ENCODE results near the gene MEGF6.

Gene MEGF6

GRCh38 chr1:3540876-3541275 is 70.4 kb downstream of the MEGF6 start:
- ATAC-seq, result no peak

GRCh38 chr1:3539707-3540425 is 71.4 kb downstream of the MEGF6 start:
- TF ChIP-seq PPARA (CRISPR knock-in tag; IDR thresholded peaks at IDR 0.05; ENCODE audit: borderline replicate concordance), result no peak
- TF ChIP-seq ZFP30 (CRISPR knock-in tag; IDR thresholded peaks at IDR 0.05), result no peak
- no peak for TF ChIP-seq TCF4 (CRISPR knock-in tag; IDR thresholded peaks at IDR 0.05; ENCODE audit: borderline replicate concordance)
- TF ChIP-seq OSR1 (CRISPR knock-in tag; IDR thresholded peaks at IDR 0.05), result no peak
- no peak for TF ChIP-seq SNAI2 (CRISPR knock-in tag; IDR thresholded peaks at IDR 0.05)
- TF ChIP-seq CREB5 (CRISPR knock-in tag; IDR thresholded peaks at IDR 0.05; ENCODE audit: low read depth), result no peak
- TF ChIP-seq ZFP3 (CRISPR knock-in tag; IDR thresholded peaks at IDR 0.05), result no peak
- TF ChIP-seq ZC3H10 (CRISPR knock-in tag; IDR thresholded peaks at IDR 0.05), result no peak
- no peak for ATAC-seq

More at GRCh38 chr1:3540876-3541275, 70.4 kb downstream of the MEGF6 start:
- TF ChIP-seq ZFP30 (CRISPR knock-in tag; IDR thresholded peaks at IDR 0.05), result no peak
- no peak for TF ChIP-seq OSR1 (CRISPR knock-in tag; IDR thresholded peaks at IDR 0.05)
- TF ChIP-seq CREB5 (CRISPR knock-in tag; IDR thresholded peaks at IDR 0.05; ENCODE audit: low read depth), result no peak
- no peak for TF ChIP-seq PPARA (CRISPR knock-in tag; IDR thresholded peaks at IDR 0.05; ENCODE audit: borderline replicate concordance)
- no peak for TF ChIP-seq CSDC2 (CRISPR knock-in tag; IDR thresholded peaks at IDR 0.05)
- TF ChIP-seq RARB (CRISPR knock-in tag; IDR thresholded peaks at IDR 0.05), result no peak
- no peak for TF ChIP-seq ZC3H10 (CRISPR knock-in tag; IDR thresholded peaks at IDR 0.05)
- no peak for TF ChIP-seq ARNTL (CRISPR knock-in tag; IDR thresholded peaks at IDR 0.05; ENCODE audit: borderline replicate concordance, low read depth)
- TF ChIP-seq CSRNP3 (CRISPR knock-in tag; IDR thresholded peaks at IDR 0.05), result no peak
- TF ChIP-seq PATZ1 (CRISPR knock-in tag; IDR thresholded peaks at IDR 0.05; ENCODE audit: borderline replicate concordance), result no peak
- TF ChIP-seq GLIS3 (CRISPR knock-in tag; IDR thresholded peaks at IDR 0.05), result no peak
- TF ChIP-seq POU6F1 (CRISPR knock-in tag; IDR thresholded peaks at IDR 0.05; ENCODE audit: borderline replicate concordance, low read depth), result no peak
- TF ChIP-seq TCF4 (CRISPR knock-in tag; IDR thresholded peaks at IDR 0.05; ENCODE audit: borderline replicate concordance), result no peak
- TF ChIP-seq BACH2 (CRISPR knock-in tag; IDR thresholded peaks at IDR 0.05; ENCODE audit: borderline replicate concordance), result no peak
- TF ChIP-seq ESRRG (CRISPR knock-in tag; IDR thresholded peaks at IDR 0.05), result no peak
- TF ChIP-seq ZFP3 (CRISPR knock-in tag; IDR thresholded peaks at IDR 0.05), result no peak
- TF ChIP-seq ISL1 (CRISPR knock-in tag; IDR thresholded peaks at IDR 0.05), result no peak
- no peak for TF ChIP-seq ZNF565 (CRISPR knock-in tag; conservative IDR thresholded peaks at IDR 0.05; ENCODE audit: low read depth)
- TF ChIP-seq TOX (CRISPR knock-in tag; IDR thresholded peaks at IDR 0.05; ENCODE audit: borderline replicate concordance), result no peak

GRCh38 chr1:3537359-3537758 is 73.9 kb downstream of the MEGF6 start:
- TF ChIP-seq ZFP30 (CRISPR knock-in tag; IDR thresholded peaks at IDR 0.05) (no peak), ZNF8 (CRISPR knock-in tag; IDR thresholded peaks at IDR 0.05) (no peak), ISL1 (CRISPR knock-in tag; IDR thresholded peaks at IDR 0.05) (no peak), CSRNP3 (CRISPR knock-in tag; IDR thresholded peaks at IDR 0.05) (no peak), SNAI2 (CRISPR knock-in tag; IDR thresholded peaks at IDR 0.05) (no peak), OSR1 (CRISPR knock-in tag; IDR thresholded peaks at IDR 0.05) (no peak), ZC3H10 (CRISPR knock-in tag; IDR thresholded peaks at IDR 0.05) (no peak)
- ATAC-seq, result no peak

Data from SK-N-SH treated with all-trans-retinoic acid at 6 μM for 48 hours (cell line).